GM10266 (cell line): ENCODE data around the gene RASGRP3.

ENCODE experiments used
- DNase-seq: peaks from one replicate; pipeline ENCODE4 v3.0.0; 2012; ENCODE audit errors: extremely low spot score
- CTCF ChIP-seq: IDR thresholded peaks from 2 replicates; pipeline ENCODE4 v1.5.1; 2012; ENCODE audit warnings: mild to moderate bottlenecking, low read depth; ENCODE audit not compliant: control insufficient read depth, insufficient read depth; ENCODE audit errors: missing control alignments

RASGRP3 gene

GRCh38 chr2:33477473-33478468 is 1.3 kb downstream of the RASGRP3 start:
- no peak for TF ChIP-seq CTCF
- DNase-seq: peak; percentile 58

GRCh38 chr2:33478968-33479731 is 2.7 kb downstream of the RASGRP3 start:
- TF ChIP-seq CTCF: no peak
- DNase-seq: no peak

GRCh38 chr2:33482518-33482917 is 6.1 kb downstream of the RASGRP3 start:
- no peak for TF ChIP-seq CTCF
- DNase-seq: no peak

DNA sequence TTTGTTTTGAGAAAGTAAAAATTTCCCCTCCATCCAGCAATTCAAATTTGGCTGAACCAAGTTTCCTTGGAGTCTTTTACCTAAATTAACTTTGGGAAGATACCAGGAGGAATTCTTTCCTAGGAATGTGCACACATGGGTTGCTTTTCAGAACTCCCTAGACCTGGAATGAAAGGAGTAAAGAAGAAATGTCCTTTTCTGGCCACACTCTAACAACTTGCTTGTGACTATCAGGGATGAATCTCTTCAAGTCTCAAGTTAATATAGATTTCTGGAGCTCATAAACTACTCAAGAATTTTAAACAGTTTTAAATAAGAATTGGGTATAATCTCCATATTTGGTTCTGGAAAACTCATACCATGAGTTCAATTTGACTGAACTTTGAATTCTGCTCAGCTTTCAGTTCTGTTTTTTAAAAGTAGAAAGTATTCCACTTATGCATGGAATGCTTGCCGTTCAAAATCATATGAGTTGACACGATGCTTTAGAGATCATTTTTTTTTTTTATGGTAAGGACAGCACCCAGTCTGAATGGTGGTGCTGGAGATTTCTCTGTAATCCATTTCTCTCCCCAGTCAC is 7.7 kb downstream of the RASGRP3 start:
- no peak for DNase-seq
- TF ChIP-seq CTCF: no peak

DNA sequence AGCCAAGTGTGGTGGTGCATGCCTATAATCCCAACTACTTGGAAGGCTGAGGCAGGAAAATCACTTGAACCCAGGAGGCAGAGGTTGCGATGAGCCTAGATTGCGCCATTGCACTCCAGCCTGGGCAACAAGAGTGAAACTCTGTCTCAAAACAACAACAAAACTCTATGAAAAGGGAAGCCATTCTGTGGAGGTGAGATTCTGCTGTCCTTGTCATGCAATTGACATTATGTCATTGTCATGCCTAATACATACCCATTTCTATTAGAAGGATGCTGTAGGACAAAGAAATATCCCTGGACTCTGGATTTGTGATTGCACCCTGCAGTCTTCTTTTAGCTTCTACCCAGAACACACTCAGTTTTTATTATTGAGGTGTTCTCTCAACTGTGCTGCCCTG is 8.6 kb downstream of the RASGRP3 start:
- TF ChIP-seq CTCF: no peak
- DNase-seq: no peak

- no peak for DNase-seq
- no peak for TF ChIP-seq CTCF
Observed at GRCh38 chr2:33486544-33486943, 10.1 kb downstream of the RASGRP3 start.
